NT2/D1 (cell line): ENCODE measurements around the gene NUDT7.

Source experiments
- DNase-seq: peaks from one replicate; pipeline ENCODE4 v3.0.0-alpha.2; 2011; ENCODE audit warnings: low read depth, low spot score
- H3K27me3 ChIP-seq: 2 replicates; pipeline ENCODE4 v1.6.0; 2011; ENCODE audit warnings: mild to moderate bottlenecking; ENCODE audit not compliant: insufficient read length, insufficient read depth
- H3K36me3 ChIP-seq: 2 replicates; pipeline ENCODE4 v1.6.1; 2011; ENCODE audit warnings: mild to moderate bottlenecking, low read length, mixed read lengths; ENCODE audit not compliant: insufficient read depth, insufficient read length
- H3K4me1 ChIP-seq: 2 replicates; pipeline ENCODE4 v1.5.1; 2011; ENCODE audit not compliant: insufficient read depth, insufficient read length
- H3K4me3 ChIP-seq: 2 replicates; pipeline ENCODE4 v1.5.1; 2011; ENCODE audit warnings: low read depth; ENCODE audit not compliant: insufficient read length
- H3K9ac ChIP-seq: 2 replicates; pipeline ENCODE4 v1.6.0; 2011; ENCODE audit warnings: low read depth; ENCODE audit not compliant: insufficient read length
- H3K9me3 ChIP-seq: 2 replicates; pipeline ENCODE4 v1.5.1; 2011; ENCODE audit warnings: mild to moderate bottlenecking, low read length; ENCODE audit not compliant: insufficient read depth
- SUZ12 ChIP-seq: IDR thresholded peaks from 2 replicates; pipeline ENCODE4 v1.6.1; 2011; ENCODE audit not compliant: insufficient read length, insufficient read depth; ENCODE audit errors: extremely low read depth
- YY1 ChIP-seq: IDR thresholded peaks from 2 replicates; pipeline ENCODE4 v1.6.1; 2011; ENCODE audit not compliant: insufficient read length, insufficient read depth
- ZNF274 ChIP-seq: IDR thresholded peaks from 2 replicates; pipeline ENCODE4 v1.6.1; 2011; ENCODE audit warnings: mild to moderate bottlenecking, low read depth, low read length

Gene NUDT7

DNA sequence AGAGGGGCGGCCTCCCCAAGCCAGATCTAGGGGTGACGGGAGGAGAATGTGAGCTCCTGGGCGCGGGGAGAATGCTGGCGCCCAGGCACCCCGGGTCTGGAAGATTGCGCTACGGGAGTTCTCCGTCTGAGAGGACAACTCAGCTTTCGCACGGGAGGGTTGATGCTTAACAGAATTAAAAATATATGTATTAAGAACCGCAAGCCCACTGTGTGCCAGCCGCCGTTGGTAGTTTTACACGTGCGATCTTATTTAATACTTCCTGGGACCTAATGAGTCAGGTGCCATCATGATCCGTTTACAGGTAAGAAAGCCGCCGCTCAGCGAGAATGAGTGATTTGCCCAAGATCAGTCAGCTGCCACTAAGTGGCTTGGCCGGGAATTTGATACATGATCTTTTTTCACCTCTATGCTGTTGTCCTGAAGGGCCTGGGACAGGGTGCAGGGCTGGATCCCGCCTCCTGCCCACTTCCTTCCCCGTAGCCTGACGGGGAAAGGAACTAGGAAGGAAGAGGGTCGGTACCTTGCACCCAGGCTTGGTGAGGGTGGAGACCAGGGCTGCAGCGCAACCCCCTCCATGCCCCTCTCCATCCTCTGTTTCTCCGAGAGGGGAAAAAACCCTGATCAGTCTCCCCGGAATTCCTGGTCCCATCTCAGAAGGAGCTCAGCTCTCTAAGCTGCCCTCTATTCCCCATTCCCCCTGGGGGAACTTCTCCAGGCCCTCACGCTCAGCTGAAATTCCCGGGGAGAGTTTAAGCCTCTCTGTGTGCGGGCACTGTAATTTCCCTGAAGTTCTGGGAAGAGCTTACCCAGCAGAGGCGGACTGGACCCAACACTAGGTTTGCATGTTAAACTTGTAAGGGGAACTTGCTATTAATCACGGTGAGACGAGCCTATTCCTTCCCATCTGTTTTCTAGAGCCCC is 67.0 kb downstream of the NUDT7 start:
- TF ChIP-seq SUZ12, result no peak
- TF ChIP-seq YY1, result no peak
- TF ChIP-seq ZNF274, result no peak
- Histone ChIP-seq H3K9ac (peak overlapping the region; percentile 81), H3K4me1 (no peaks in the 10 kb centered on the region), H3K27me3 (peaks cover 38% of the 10 kb centered on the region), H3K9me3 (peaks cover 4% of the 10 kb centered on the region; the same call in 1 of the 2 replicates), H3K4me3 (peak overlapping the region; percentile 83), H3K36me3 (no peaks in the 10 kb centered on the region)
- no peak for DNase-seq

DNA sequence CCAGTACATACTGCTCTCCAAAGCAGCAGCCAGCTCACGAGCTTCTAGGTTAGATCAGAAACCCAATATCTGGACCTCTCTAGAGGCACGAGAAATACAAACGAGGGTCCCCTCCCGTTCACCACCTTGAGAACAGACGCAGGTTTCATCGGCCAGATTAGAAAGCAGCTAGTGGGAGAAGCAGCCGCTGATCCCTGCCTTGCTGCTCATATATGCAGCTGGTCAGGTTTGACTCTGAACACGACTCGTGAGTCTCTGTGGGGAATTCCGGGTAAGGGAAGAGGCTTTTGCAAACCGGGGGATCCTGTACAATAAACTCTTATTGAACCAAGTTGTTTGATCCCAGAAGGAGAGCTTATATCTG is 67.7 kb downstream of the NUDT7 start:
- Histone ChIP-seq H3K27me3 (peaks cover 38% of the 10 kb centered on the region), H3K4me3 (peak overlapping the region; percentile 83), H3K9me3 (no peaks in the 10 kb centered on the region), H3K36me3 (no peaks in the 10 kb centered on the region), H3K4me1 (no peaks in the 10 kb centered on the region), H3K9ac (peak overlapping the region; percentile 81)
- no peak for TF ChIP-seq SUZ12
- no peak for TF ChIP-seq ZNF274
- TF ChIP-seq YY1, result no peak
- no peak for DNase-seq

DNA sequence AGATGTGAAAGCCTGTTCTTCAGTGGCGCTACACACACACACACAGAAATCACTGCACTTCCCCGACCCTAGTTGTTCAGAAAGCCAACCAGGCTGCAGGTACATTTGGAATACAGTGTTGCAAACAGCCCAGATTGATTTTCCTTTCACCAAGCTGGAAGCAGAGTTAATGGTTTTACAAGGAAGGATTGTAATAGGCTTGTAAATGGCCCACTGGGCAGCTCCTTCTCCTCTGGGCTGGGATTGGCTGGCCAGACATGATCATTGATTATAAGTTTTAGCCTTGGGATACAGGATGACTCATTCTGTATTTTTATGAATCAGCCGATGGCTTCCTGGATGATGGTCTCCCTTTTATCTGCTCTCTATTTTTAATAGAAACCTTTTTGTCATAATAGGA is 68.6 kb downstream of the NUDT7 start:
- no peaks in the 10 kb centered on the region for H3K36me3 ChIP-seq
- no peaks in the 10 kb centered on the region for H3K4me1 ChIP-seq
- DNase-seq, result no peak
- H3K4me3 ChIP-seq, result no peak overlapping the region
- TF ChIP-seq SUZ12, result no peak
- TF ChIP-seq ZNF274, result no peak
- TF ChIP-seq YY1, result no peak
- no peaks in the 10 kb centered on the region for H3K9me3 ChIP-seq
- H3K27me3 ChIP-seq, result peaks cover 36% of the 10 kb centered on the region
- no peak overlapping the region for H3K9ac ChIP-seq
